Posterior cingulate gyrus (tissue), 11 donors: ENCODE data around the gene HBQ1.
"Not testable (repeated sequence)": the region's sequence is repeated elsewhere in the genome, so short reads cannot be mapped to it uniquely, and the experiment has no call there.

Experiments
- DNase-seq, 10 donors: peaks; one replicate each; pipeline versions ENCODE4 v3.0.0 to v3.0.0-alpha.2; 2020 to 2021; ENCODE audit warnings: mixed read lengths in 3 of 10
- intact Hi-C: fragments of 100-400 bp; cut with DNase I; formaldehyde crosslinking; loops from one replicate; pipeline ENCODE4 v1.15.1; 2023

HBQ1 gene

DNA sequence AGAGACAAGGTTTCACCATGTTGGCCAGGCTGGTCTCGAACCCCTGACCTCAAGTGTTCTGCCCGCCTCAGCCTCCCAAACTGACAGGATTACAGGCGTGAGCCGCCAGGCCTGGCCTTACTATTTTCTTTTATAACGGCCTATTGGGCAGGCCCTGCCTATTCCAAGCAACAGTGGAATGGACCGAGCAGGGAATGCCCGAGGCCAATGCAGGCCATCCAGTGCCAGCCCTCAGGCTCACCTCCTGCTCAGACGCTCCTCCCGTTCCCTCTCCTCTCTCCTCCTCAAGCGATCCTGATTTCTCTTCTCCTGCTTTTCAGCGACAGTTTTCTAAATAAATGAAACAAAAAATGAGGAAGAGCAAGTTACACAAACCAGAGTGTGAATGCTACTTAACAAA lies 12.4 kb downstream of the HBQ1 start:
- intact Hi-C loops = no loop called here
- no peak for DNase-seq

DNA sequence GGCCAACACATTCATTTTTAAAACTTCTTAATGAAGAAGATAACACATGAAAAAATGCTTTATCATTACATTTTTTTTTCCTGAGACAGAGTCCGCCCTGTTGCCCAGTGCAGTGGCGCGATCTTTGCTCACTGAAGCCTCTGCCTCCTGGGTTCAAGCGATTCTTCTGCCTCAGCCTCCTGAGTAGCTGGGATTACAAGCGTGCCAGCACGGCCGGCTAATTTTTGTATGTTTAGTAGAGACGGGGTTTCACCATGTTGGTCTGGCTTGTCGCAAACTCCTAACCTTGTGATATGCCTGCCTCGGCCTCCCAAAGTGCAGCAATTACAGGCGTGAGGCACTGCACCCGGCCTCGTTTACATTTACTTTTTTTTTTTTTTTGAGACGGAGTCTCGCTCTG lies 13.2 kb downstream of the HBQ1 start:
- DNase-seq = no peak
- intact Hi-C loops = no loop called here

- DNase-seq = peak in 1 of 10 donors; percentile 40
- intact Hi-C loops = no loop called here
Measured at GRCh38 chr16:194516-194915, 14.3 kb downstream of the HBQ1 start.

DNA sequence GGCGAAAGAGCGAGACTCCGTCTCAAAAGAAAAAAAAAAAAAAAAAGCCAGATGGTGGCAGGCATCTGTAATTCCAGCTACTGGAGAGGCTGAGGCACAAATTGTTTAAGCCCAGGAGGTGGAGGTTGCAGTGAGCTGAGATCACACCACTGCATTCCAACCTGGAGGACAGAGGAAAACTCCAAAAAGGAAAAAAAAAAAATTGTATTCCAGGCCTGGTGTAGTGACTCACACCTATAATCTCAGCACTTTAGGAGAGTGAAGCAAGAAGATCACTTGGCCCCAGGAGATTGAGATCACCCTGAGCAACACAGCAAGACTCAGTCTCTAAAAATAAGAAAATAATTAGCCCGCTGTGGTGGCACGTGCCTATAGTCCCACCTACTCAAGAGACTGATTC lies 20.1 kb downstream of the HBQ1 start:
- peak in 1 of 10 donors; percentile 5 for DNase-seq
- intact Hi-C loops = no loop called here

- intact Hi-C loops = no loop called here
- DNase-seq = peak in 1 of 10 donors; percentile 23
Measured at GRCh38 chr16:203246-203645, 23.0 kb downstream of the HBQ1 start.

- DNase-seq = peak in 3 of 10 donors; percentile 32 to 61 (median 58)
- intact Hi-C loops = not testable (repeated sequence)
Measured at GRCh38 chr16:204046-204445, 23.8 kb downstream of the HBQ1 start.

- DNase-seq = peak in 1 of 10 donors; percentile 7
- intact Hi-C loops = not testable (repeated sequence)
Measured at GRCh38 chr16:209359-209758, 29.1 kb downstream of the HBQ1 start.

- DNase-seq = peak in 2 of 10 donors; percentile 43 to 54
- intact Hi-C loops = not testable (repeated sequence)
Measured at GRCh38 chr16:211631-212180, 31.4 kb downstream of the HBQ1 start.

DNA sequence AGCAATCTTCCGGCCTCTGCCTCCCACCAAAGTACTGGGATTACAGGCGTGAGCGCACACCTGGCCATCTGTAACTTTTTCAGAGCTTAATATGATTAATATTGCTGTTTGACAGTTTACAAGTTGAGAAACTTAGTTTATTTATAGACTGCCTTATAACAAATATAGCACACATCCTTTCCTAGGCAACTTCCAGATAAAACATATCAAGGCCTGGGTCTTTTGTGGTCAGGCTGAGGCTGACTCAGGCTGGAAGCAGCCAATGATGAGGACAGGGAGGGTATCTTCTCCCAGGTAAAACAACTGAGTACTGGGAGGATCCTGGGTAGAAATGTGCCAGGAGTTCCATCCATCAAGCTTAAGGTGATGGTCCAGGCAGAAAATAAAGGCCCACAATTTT lies 32.7 kb downstream of the HBQ1 start:
- intact Hi-C loops = no loop called here

DNA sequence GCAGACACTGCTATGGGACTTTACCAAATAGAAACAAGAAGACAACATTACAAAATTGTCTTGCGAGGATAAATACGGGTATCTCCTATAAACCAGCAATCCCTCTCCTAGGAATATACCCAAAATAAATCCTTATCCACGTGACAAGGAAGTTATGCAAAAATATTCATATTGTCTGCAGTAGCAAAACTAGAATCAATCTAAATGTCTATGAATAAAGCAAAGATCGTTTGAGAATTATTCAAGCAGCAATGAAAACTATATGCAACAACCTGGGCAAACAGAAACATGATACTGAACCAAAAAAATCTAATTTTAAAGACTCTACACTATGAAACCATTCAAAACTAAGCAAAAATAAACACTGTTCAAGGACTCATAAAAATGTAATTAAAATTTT lies 39.8 kb downstream of the HBQ1 start:
- intact Hi-C loops = no loop called here
- DNase-seq = no peak

More for the DNA sequence above, 32.7 kb downstream of the HBQ1 start:
- DNase-seq = no peak

GRCh38 chr16:228151-228851 lies 48.0 kb downstream of the HBQ1 start:
- no peak for DNase-seq
- intact Hi-C loops = loop anchor here (5.0 kb wide), 1 partner anchor 124 kb away; the partner anchor contains the start of gene AXIN1

GRCh38 chr16:228852-229730 lies 48.8 kb downstream of the HBQ1 start, which contains the start of gene LUC7L:
Gene LUC7L, minus strand, starts transcription at chr16:229449. Its CDS starts 110 bp downstream, at chr16:229339.
- intact Hi-C loops = loop anchor here (5.0 kb wide), 1 partner anchor 123 kb away; the partner anchor contains the start of gene AXIN1
- DNase-seq = peak; percentile 85 to 98 (median 90)

DNA sequence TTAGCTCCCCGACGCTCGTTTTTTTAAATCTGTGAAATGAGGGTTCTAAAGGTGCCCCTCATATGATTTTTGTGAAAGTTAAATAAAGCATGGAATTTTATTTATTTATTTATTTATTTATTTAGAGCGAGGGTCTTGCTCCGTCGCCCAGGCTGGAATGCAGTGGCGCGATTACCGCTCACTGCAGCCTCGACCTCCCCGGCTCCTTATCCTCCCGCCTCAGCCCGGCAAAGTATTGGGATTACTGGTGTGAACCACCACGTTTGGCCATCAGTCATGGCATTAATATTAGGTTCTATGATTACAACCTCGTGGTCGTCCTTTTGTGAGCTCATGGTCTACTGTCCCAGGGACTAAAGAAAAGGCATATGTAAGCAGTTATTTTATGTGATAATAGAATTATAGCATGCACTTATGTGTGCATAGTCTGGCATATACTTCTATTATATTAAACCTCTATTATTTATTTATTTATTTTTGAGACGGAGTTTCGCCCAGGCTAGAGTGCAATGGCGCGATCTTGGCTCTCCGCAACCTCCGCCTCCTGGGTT lies 49.5 kb downstream of the HBQ1 start:
- peak in 2 of 10 donors; percentile 21 to 81 for DNase-seq
- intact Hi-C loops = loop anchor here (5.0 kb wide), 1 partner anchor 122 kb away; the partner anchor contains the start of gene AXIN1

- intact Hi-C loops = not testable (repeated sequence)
- peak in 1 of 10 donors; percentile 55 for DNase-seq
Measured at GRCh38 chr16:230351-230750, 50.1 kb downstream of the HBQ1 start.
